Epidermal melanocyte (primary cell): ENCODE measurements around the gene DNAI4.
"Not testable (repeated sequence)": the region's sequence is repeated elsewhere in the genome, so short reads cannot be mapped to it uniquely, and the experiment has no call there.

Experiments used
- DNase-seq: peaks from one replicate; pipeline ENCODE4 v3.0.0; 2011; ENCODE audit warnings: low spot score; ENCODE audit not compliant: insufficient read length

Gene DNAI4

GRCh38 chr1:66929146-66929688, 4.6 kb upstream of the DNAI4 start:
- no peak for DNase-seq

GRCh38 chr1:66927528-66927927, 2.9 kb upstream of the DNAI4 start:
- no peak for DNase-seq

DNA sequence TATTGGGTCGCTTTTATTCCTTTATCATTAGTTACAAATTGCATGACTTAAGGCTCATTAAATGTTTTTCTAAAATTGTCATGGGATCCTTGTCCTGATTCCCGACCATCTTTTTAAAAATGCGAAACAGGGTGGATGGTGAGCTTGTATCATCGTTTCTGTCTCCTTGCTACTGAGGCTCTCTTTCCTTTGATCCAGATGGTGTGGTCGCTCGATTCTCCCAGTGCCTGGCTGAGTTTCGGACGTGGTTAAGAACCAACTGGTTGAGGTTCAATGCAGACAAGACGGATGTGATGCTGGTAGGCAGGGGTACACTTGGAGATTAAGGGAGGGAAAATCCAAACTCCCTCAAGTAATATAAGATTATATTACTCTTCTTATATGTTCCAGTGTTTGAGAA, 1.3 kb upstream of the DNAI4 start:
- DNase-seq, result no peak

DNA sequence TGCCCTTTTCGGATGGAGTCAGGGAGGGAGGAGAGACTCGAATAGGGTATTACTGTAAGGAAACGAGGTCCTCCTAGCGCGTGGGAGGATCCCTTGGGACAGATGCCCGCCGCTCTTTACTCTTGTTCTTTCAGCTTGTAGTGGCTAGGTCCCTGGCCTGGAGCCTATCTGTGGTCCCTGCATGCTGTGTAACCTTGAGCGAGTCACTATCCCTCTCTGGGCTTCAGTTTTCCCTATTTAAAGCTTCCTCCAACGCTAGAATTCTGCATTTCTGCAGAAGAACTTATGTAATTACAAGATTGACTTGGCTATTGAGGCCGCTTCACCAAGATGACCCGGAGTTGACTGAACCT, 878 bp upstream of the DNAI4 start:
- DNase-seq, result no peak

DNA sequence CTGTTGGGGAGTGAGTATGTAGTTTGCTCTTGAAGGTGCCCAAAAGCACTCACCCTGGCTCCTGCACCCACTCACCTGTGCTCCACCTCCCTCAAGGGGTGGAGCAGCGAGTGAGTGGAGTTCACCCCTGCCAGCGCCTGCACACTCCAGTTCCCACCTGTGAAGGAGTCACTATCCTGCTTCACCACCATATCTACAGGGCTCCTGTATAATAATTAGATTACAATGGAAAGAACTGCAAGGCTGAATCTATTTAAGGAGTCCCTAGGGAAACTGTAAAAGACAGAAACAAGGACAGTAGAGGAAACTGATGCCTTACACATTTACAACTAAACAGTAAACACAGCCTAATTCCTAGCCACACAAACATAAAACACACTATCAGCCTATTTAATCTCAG, 4.1 kb downstream of the DNAI4 start:
- DNase-seq, result no peak

DNA sequence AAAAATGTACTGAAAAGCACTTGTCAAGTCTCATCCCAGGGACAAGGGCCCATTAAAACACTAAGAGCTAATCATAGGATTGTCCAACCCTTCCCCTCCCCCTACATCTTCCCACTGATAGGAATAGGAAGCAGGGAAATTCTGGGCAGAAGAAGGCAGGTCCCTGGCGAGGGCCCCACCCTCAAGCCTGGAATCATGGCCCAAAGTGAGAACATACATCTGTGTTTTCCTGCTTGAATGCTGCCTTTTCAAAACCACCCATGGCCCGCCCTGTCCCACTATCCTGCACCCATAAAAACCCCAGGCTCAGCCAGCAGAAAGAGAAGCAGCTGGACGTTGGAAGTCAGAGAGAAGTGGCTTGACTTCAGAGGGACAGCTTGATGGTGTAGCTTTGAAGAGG, 4.8 kb downstream of the DNAI4 start:
- no peak for DNase-seq

- DNase-seq, result no peak
Measured at GRCh38 chr1:66919063-66919462, 5.6 kb downstream of the DNAI4 start.

DNA sequence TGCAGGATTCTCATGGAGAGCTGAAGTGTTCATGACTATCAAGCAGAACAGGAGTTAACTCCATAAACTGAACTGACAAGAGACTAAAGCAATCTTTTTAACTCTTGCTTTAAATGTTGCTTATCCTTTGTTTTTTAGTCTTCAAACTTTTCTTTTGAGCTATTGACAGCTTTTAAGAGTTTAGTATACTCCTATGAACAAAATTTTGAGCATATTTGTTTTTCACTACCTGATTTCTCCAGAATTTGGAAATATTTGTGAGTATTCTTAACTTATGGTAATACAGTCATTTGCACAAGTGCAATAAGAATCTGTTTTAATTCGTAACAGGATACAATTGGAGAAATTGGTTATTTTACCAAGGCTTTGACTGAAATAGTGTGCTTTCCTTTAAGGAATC, 7.2 kb downstream of the DNAI4 start:
- no peak for DNase-seq

DNA sequence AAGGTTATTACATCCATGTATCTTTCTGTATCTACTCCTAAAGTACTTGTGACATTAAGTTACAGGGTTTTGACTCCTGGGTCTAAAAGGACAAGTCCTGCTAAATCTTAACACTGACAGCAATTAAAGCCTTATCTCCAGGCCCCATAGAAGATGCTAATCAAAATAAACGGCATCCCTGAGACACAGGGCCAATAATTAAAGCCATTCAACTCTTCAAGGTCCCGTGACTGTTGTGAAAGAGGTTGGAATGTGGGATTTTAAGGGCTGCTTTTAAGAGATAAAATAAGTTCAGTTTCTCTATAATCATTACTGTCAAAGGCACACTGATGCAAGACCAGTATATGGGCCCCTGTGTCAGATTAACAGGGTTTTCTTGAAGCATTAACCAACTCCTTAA, 8.3 kb downstream of the DNAI4 start:
- DNase-seq, result no peak

- DNase-seq, result not testable (repeated sequence)
Measured at GRCh38 chr1:66915203-66915602, 9.5 kb downstream of the DNAI4 start.

- no peak for DNase-seq
Measured at GRCh38 chr1:66893712-66894111, 30.9 kb downstream of the DNAI4 start.

- no peak for DNase-seq
Measured at GRCh38 chr1:66890621-66891020, 34.0 kb downstream of the DNAI4 start.

DNA sequence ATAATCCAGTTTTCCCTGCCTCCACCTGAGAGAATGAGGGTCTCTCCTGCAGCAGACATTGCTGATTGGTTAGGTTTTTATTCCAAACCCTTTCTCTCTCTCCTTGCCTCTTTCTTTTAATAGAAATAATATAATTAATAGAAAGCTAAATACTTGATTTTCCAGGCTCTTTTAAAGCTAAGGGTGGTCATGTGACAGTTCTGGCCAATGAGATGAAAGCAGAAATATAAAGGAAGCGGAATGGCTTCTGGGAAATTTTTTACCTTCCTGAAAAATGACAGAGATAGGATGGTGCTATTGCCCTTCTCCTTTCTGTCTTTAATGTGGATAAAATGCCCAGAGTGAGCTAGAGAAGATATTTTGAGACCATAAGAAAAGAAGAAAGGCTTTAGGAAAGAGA, 35.6 kb downstream of the DNAI4 start:
- DNase-seq, result no peak

- no peak for DNase-seq
Measured at GRCh38 chr1:66876664-66877063, 48.0 kb downstream of the DNAI4 start.

GRCh38 chr1:66873111-66873510, 51.5 kb downstream of the DNAI4 start:
- no peak for DNase-seq

DNA sequence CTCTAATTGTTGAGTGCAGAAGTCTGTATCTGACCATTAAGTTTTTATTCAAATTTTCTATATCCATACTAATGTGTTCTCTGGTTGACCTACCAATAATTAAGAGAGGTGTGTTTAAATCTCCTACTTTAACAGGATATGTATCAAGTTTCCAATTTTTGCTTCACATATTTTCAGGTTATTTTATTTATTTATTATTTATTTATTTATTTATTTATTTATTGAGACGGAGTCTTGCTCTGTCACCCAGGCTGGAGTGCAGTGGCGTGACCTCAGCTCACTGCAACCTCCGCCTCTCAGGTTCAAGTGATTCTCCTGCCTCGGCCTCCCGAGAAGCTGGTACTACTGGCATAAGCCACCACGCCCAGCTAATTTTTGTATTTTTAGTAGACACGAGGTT, 52.6 kb downstream of the DNAI4 start:
- DNase-seq, result not testable (repeated sequence)

DNA sequence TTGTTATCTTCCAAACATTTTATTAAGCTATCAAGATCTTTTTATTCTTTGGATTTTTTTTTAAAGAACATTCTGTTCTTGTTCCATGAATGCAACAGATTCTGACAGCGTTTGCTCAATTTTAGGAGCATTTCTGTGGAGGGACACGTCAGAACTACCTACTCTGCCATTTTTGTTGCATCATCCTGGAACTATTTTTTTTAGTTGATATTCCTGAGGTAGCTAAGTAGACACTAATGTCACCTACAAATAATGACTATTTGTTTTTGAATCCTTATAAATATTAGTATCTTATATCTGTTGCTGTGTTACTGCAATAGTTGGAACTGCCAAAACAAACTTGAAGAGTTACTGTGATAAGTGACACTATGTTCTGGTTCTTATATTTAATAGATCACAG, 57.2 kb downstream of the DNAI4 start:
- no peak for DNase-seq

DNA sequence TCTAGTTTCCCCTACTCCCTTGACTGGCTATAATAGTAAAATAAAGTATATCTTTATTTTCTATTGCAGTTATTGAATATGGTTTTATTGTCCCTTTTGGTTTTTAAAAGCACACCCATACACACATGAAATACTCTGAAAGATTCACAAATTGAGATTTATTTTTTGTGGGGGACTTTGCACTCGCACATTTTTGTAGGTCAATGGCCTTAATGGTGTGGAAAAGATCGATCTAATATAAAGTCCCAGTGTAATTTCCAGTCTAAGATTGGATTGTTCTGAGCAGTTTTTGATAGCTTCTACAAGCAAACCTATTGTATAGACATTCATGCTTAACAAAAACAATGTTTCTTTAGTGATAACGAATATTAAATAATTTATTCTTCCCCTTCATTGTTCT, 64.1 kb downstream of the DNAI4 start:
- no peak for DNase-seq

GRCh38 chr1:66853379-66853778, 71.3 kb downstream of the DNAI4 start:
- no peak for DNase-seq

DNA sequence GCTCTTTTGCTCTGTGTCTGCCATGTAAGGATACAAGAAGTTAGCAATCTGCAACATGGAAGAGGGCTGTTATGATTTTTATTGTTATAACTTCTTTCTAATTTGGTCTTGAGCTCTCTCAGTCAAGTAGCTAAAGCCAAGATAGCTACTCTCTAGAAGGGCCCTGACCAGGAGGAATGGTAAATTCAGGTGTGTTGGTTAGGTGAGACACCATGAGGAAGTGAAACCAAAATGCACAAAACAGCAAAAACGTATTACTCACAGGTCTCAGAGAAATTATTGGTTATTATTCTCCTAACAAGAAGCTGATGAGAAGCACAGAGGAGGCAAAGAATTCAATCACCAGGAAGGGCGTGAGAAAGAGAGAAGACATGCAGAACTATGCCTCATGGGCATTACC, 71.8 kb downstream of the DNAI4 start:
- no peak for DNase-seq

DNA sequence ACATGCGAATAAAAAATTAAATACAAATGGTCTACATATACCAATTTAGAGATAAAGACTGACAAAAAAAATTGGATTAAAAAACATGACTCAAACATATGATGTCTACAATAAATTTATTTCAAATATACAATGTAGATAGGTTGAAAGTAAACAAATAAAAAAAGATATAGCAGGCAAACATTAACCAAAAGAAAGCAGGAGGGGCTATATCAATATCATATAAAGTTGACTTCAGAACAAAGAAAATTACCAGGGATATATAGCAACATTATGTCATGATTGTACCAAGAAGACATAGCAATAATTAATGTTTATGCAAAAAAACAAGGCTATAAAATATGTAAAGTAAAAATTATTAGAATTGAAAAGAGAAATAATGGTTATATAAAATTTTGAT, 73.7 kb downstream of the DNAI4 start:
- no peak for DNase-seq

DNA sequence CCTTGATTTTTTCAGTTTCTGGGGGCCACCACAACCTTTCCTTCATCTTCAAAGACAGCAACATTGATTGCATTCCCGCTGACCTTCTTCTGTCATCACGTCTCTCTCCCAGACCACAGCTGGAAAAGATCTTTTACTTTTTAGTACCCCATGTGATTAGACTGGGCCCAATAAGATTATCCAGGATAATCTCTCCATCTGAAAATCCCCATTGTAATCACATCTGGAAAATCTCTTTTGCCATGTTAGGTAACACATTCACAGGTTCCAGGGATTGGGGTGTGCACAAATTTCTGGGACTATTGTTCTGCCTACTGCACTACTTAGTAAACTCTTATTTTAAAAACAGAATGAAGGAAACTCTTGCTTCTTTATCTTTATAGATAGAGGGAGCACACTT, 76.5 kb downstream of the DNAI4 start:
- DNase-seq, result no peak

DNA sequence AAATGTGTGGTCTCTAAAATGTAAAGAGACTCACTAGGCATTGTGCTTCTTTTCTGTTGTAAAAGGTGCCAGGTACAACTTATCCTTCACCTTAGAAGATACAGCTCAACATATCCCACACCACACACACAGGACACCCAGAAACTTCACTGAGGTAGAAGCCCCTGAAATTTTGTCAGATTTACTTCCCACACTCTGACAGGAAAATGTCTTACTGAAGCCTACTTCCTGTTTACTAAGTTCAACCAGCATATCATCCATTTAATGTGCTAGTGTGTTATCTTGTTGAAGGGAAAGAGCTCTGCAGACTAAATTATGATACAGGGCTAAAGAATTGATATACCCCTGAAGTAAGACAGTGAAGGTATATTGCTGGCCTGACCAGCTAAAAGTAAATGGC, 83.7 kb downstream of the DNAI4 start:
- no peak for DNase-seq

DNA sequence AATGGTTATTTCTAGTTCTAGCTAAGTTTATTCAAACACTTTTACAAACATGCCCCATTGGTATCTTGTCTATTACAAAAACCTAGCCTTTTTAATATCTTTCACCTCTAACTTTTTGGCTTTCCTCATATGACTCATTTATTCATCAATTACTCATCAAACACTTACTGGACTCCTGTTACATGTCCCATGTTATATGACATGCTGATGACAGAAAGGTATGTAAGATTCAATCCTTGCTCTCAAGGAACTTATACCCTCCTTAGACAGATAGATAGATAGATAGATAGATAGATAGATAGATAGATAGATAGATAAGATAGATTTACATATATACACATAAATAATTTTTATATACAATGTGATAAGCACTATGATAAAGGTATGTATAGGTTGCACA, 89.7 kb downstream of the DNAI4 start:
- DNase-seq, result no peak
